MCF 10A (cell line): ENCODE measurements around the gene KCNJ18. TPM values are rescaled to one million over a fixed set of nuclear protein-coding genes. Genes with fewer than 3 reads are reported as not detected.
A peak's percentile ranks its signal among the peaks of the same experiment; 100 is the strongest.
"Not testable (repeated sequence)": the region's sequence is repeated elsewhere in the genome, so short reads cannot be mapped to it uniquely, and the experiment has no call there.

ENCODE experiments used
- BruUV-seq: library from RNA; stranded (reverse); fragments of 400-500 nt; replicated peaks from 2 replicates; lab custom pipeline; 2021; lab: Mats Ljungman, UMichigan
- CTCF ChIA-PET: fragments of 300-600 bp; sonication (Branson Sonifier 250); formaldehyde crosslinking; extraction: SDS; loops from one replicate; lab custom pipeline; 2021; ENCODE audit warnings: antibody characterized with exemption, inconsistent platforms; lab: Yijun Ruan, JAX
- POLR2A ChIA-PET: fragments of 300-600, 350-650 bp; sonication (Branson Sonifier 250); formaldehyde crosslinking; extraction: SDS; loops from one replicate; lab custom pipeline; 2020; ENCODE audit warnings: antibody characterized with exemption, inconsistent platforms; lab: Yijun Ruan, JAX
- DNase-seq: peaks from one replicate; pipeline ENCODE4 v3.0.0-alpha.2; 2018; ENCODE audit not compliant: unreplicated experiment
- H3K27ac Mint-ChIP-seq: one replicate; pipeline ENCODE4 v1.8.0; 2022; ENCODE audit warnings: mild to moderate bottlenecking, low read depth, mixed read lengths; ENCODE audit not compliant: unreplicated experiment
- H3K27me3 Mint-ChIP-seq: one replicate; pipeline ENCODE4 v1.8.0; 2022; ENCODE audit warnings: mixed read lengths; ENCODE audit not compliant: insufficient read depth, unreplicated experiment
- H3K36me3 Mint-ChIP-seq: one replicate; pipeline ENCODE4 v1.8.0; 2022; ENCODE audit warnings: mild to moderate bottlenecking, moderate library complexity, mixed read lengths; ENCODE audit not compliant: insufficient read depth, unreplicated experiment
- H3K4me1 Mint-ChIP-seq: one replicate; pipeline ENCODE4 v1.8.0; 2022; ENCODE audit warnings: mixed read lengths; ENCODE audit not compliant: insufficient read depth, unreplicated experiment
- H3K4me3 Mint-ChIP-seq: one replicate; pipeline ENCODE4 v1.8.0; 2022; ENCODE audit warnings: mild to moderate bottlenecking, moderate library complexity, mixed read lengths; ENCODE audit not compliant: unreplicated experiment
- H3K9me3 Mint-ChIP-seq: one replicate; pipeline ENCODE4 v1.8.0; 2022; ENCODE audit warnings: mixed read lengths; ENCODE audit not compliant: unreplicated experiment
- intact Hi-C: fragments of 100-400 bp; cut with micrococcal nuclease; formaldehyde crosslinking; loops from 2 replicates; pipeline ENCODE4 v1.14.1; 2022
- total RNA-seq: library from RNA; stranded (reverse); gene quantifications from 2 replicates; pipeline ENCODE4 v1.2.3, GENCODE V29; 2022
- TF ChIP-seq, protein P1 (sequence below): fragments of 200-600 bp; IDR thresholded peaks from one replicate; pipeline ENCODE4 v1.8.0; 2022; ENCODE audit warnings: antibody characterized with exemption, mild to moderate bottlenecking; ENCODE audit not compliant: unreplicated experiment

Gene KCNJ18
- total RNA-seq, 1 experiment from 2014 or later: not detected

DNA sequence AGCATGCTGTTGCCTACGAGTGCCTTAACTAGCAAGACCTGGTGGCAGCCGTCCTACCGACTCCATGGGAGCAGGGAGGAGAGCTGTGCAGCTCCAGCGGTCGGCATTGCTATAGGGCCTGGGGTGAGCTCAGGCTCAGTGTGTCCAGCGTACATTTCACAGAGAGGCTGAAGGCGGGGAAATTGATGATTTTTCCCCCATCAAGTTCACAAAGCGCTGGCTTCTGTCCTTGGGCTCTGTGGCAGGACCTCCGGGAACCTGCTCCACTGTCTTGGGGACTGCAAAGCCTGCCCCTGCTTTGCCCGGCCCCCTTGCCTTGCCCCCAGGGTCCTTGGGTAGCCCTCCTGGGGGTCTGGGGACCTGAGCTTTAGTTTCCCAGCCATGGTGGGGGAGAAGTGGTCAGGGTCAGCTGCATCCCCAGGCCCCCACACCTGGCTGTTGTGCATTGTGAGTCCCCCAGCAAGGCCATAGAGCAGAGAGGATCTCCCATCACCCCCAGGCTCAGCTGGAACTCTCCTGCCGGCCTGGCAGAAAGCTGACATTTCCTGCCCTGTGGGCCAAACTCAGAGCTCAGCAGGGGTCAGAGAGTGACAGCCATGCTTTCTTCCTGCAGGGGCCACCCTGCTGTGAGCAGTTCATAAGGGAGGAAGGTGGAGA, 3.9 kb upstream of the KCNJ18 start:
- H3K27me3 Mint-ChIP-seq: no peaks in the 10 kb centered on the region
- TF ChIP-seq, protein P1, sequence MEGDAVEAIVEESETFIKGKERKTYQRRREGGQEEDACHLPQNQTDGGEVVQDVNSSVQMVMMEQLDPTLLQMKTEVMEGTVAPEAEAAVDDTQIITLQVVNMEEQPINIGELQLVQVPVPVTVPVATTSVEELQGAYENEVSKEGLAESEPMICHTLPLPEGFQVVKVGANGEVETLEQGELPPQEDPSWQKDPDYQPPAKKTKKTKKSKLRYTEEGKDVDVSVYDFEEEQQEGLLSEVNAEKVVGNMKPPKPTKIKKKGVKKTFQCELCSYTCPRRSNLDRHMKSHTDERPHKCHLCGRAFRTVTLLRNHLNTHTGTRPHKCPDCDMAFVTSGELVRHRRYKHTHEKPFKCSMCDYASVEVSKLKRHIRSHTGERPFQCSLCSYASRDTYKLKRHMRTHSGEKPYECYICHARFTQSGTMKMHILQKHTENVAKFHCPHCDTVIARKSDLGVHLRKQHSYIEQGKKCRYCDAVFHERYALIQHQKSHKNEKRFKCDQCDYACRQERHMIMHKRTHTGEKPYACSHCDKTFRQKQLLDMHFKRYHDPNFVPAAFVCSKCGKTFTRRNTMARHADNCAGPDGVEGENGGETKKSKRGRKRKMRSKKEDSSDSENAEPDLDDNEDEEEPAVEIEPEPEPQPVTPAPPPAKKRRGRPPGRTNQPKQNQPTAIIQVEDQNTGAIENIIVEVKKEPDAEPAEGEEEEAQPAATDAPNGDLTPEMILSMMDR: no peak
- H3K9me3 Mint-ChIP-seq: peaks cover 10% of the 10 kb centered on the region
- intact Hi-C loops: no loop called here
- BruUV-seq: no TSS peak
- ChIA-PET POLR2A (interaction anchor here (1.6 kb wide), 1 partner anchor 21 kb away, joined by 3 read pairs; no protein-coding TSS in a partner anchor), CTCF (no interaction called here)
- peaks cover 6% of the 10 kb centered on the region for H3K4me1 Mint-ChIP-seq
- H3K36me3 Mint-ChIP-seq: no peaks in the 10 kb centered on the region
- no peak for DNase-seq
- H3K4me3 Mint-ChIP-seq: no peak overlapping the region
- H3K27ac Mint-ChIP-seq: no peak overlapping the region

- Mint-ChIP-seq H3K9me3 (peaks cover 10% of the 10 kb centered on the region), H3K27ac (no peak overlapping the region), H3K4me1 (peaks cover 6% of the 10 kb centered on the region), H3K27me3 (no peaks in the 10 kb centered on the region), H3K4me3 (no peak overlapping the region), H3K36me3 (no peaks in the 10 kb centered on the region)
- intact Hi-C loops: no loop called here
- ChIA-PET CTCF (no interaction called here), POLR2A (no interaction called here)
- no TSS peak for BruUV-seq
- TF ChIP-seq, protein P1: no peak
- DNase-seq: peak; percentile 72
These were observed 2.7 kb upstream of the KCNJ18 start for GRCh38 chr17:21689604-21690003.

DNA sequence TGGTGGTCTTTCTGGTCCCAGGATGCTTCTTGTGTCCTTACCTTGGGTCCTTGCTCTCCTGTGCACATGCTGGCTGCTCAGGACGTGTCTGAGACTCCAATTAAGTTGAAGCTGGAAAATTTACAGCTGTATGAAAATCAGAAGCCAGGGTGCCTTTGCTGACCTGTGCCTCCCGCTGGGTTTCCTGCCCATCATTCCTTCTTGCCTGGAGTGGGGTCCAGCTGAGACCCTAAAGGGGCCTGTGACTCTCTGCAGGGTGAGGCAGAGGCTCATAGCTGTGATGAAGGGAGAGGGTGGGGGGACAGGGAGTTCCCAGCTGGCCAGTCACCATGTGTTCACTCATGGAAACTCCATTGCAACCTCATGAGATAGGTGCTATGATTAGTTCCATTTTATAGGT, 1.5 kb upstream of the KCNJ18 start:
- H3K27me3 Mint-ChIP-seq, POLR2A ChIA-PET, H3K4me1 Mint-ChIP-seq, H3K4me3 Mint-ChIP-seq, BruUV-seq, H3K36me3 Mint-ChIP-seq, intact Hi-C loops, H3K27ac Mint-ChIP-seq, DNase-seq: not testable (repeated sequence)
- peaks cover 19% of the 10 kb centered on the region for H3K9me3 Mint-ChIP-seq
- CTCF ChIA-PET: interaction anchor here (0.7 kb wide), 1 partner anchor 654 kb away, joined by 4 read pairs; no protein-coding TSS in a partner anchor

GRCh38 chr17:21691481-21691880, 842 bp upstream of the KCNJ18 start:
- BruUV-seq, POLR2A ChIA-PET, intact Hi-C loops, H3K4me3 Mint-ChIP-seq, H3K4me1 Mint-ChIP-seq, CTCF ChIA-PET, H3K27me3 Mint-ChIP-seq, H3K27ac Mint-ChIP-seq, H3K36me3 Mint-ChIP-seq, DNase-seq: not testable (repeated sequence)
- H3K9me3 Mint-ChIP-seq: peaks cover 19% of the 10 kb centered on the region

- H3K27ac Mint-ChIP-seq, DNase-seq, intact Hi-C loops, POLR2A ChIA-PET, CTCF ChIA-PET, H3K4me3 Mint-ChIP-seq, H3K4me1 Mint-ChIP-seq, H3K27me3 Mint-ChIP-seq, BruUV-seq, H3K36me3 Mint-ChIP-seq: not testable (repeated sequence)
- peaks cover 19% of the 10 kb centered on the region for H3K9me3 Mint-ChIP-seq
These were observed 362 bp downstream of the KCNJ18 start for GRCh38 chr17:21692704-21693065.

DNA sequence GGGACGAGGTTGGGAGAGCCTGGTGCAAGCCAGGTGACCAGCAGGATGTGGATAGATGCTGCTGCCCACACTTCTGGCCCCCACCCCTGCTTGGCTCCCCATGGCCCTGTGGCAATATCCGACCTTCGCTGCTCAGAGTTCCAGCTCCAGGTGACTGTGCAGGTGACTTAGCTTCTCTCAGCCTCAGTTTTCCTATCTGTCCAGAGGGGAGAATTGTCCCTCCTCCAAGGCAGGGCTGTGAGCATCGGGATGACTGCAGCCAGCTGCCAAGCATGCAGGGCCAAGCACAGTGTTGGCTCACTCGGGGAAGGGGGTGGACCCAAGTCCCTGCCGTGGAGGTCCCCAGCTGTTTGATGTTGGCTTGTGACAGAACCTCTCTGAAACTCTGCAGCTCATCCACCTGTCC, 1.1 kb downstream of the KCNJ18 start:
- intact Hi-C loops, H3K36me3 Mint-ChIP-seq, POLR2A ChIA-PET, CTCF ChIA-PET, H3K27ac Mint-ChIP-seq, DNase-seq, BruUV-seq, H3K27me3 Mint-ChIP-seq, H3K4me3 Mint-ChIP-seq, H3K4me1 Mint-ChIP-seq: not testable (repeated sequence)
- H3K9me3 Mint-ChIP-seq: peaks cover 19% of the 10 kb centered on the region

DNA sequence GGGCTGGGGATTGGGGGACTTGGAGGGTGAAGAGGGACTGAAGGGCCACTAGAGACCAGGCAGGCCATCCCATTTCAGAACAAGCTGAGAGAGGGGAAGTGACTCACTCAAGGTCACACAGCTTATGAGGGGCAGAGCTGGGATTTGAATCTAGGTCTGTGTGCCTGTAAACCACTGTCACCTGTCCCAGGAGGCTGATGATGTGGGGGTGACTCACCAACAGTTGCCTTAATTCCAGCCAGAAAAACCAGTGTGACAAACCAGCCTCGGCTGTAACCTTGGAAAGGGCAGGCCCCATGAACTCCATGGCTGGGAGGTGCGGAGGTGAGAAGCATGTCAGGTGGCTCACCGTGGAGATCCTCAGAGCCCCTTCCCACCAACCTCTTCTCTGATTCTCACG, 1.6 kb downstream of the KCNJ18 start:
- H3K27ac Mint-ChIP-seq, H3K4me3 Mint-ChIP-seq, H3K4me1 Mint-ChIP-seq, H3K36me3 Mint-ChIP-seq, intact Hi-C loops, H3K27me3 Mint-ChIP-seq, BruUV-seq, DNase-seq, POLR2A ChIA-PET, CTCF ChIA-PET: not testable (repeated sequence)
- H3K9me3 Mint-ChIP-seq: peaks cover 19% of the 10 kb centered on the region

- intact Hi-C loops, H3K36me3 Mint-ChIP-seq, H3K4me1 Mint-ChIP-seq, POLR2A ChIA-PET, BruUV-seq, H3K4me3 Mint-ChIP-seq, CTCF ChIA-PET, H3K27ac Mint-ChIP-seq, DNase-seq, H3K27me3 Mint-ChIP-seq: not testable (repeated sequence)
- H3K9me3 Mint-ChIP-seq: peaks cover 12% of the 10 kb centered on the region
These were observed 3.9 kb downstream of the KCNJ18 start for GRCh38 chr17:21696227-21696626.
